ENCODE results near the gene USP37.
"Not testable (repeated sequence)": the region's sequence is repeated elsewhere in the genome, so short reads cannot be mapped to it uniquely, and the experiment has no call there.

USP37 gene

DNA sequence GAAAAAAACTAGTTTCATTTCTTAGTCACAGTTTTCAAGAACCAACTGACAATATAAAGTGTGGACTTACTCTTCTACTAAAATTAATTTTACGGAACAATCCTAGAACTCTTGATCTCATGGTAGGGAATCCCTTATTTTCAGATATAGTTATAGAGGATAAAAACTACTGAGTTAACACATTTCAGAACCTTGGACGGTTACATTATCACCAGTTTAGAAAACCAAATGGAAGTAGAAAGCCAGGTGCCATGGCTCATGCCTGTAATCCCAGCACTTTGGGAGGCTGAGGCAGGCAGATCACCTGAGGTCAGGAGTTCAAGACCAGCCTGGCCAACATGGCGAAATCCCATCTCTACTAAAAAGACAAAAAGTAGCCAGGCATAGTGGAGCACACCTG is 13.9 kb downstream of the USP37 start:
- not testable (repeated sequence) for H2BK5ac ChIP-seq (ENCODE audit: low read depth, low read length, poor library complexity, severe bottlenecking); H2BK12ac ChIP-seq (ENCODE audit: low read length in 2 of 2); H2AFZ ChIP-seq (ENCODE audit: low read depth, low read length); H3K27ac ChIP-seq (ENCODE audit: low read length, poor library complexity, severe bottlenecking); H3K4me3 ChIP-seq (ENCODE audit: insufficient read depth in 1 of 2, low read depth in 1 of 2, low read length in 2 of 2); DNase-seq; H2BK15ac ChIP-seq (ENCODE audit: low read depth, poor library complexity, severe bottlenecking); H3K9ac ChIP-seq (ENCODE audit: low read length); H4K91ac ChIP-seq (ENCODE audit: low read length); H3K4ac ChIP-seq (ENCODE audit: low read depth in 1 of 2, low read length in 2 of 2); H3K18ac ChIP-seq (ENCODE audit: low read depth in 1 of 2, low read length in 2 of 2); H3K4me1 ChIP-seq (ENCODE audit: control insufficient read depth, insufficient read depth, low read depth, low read length); H3K9me3 ChIP-seq (ENCODE audit: control insufficient read depth, low read length); H2AK5ac ChIP-seq (ENCODE audit: low read length, severe bottlenecking); H3K27me3 ChIP-seq (ENCODE audit: control insufficient read depth in 1 of 2, insufficient read depth in 1 of 2, low read length in 2 of 2); H3K14ac ChIP-seq (ENCODE audit: low read length in 2 of 2); H3K79me1 ChIP-seq (replicated peaks; ENCODE audit: low read length, poor library complexity, severe bottlenecking); H3K23ac ChIP-seq (ENCODE audit: low read length in 2 of 2); H2BK120ac ChIP-seq (ENCODE audit: low read depth, low read length); H3K4me2 ChIP-seq (ENCODE audit: low read length, poor library complexity, severe bottlenecking); H4K8ac ChIP-seq (ENCODE audit: low read length)
- H3K36me3 ChIP-seq (ENCODE audit: control insufficient read depth in 1 of 2, insufficient read depth in 2 of 2, low read depth in 1 of 2, low read length in 2 of 2) = peaks cover 9 to 56% of the 10 kb centered on the region in 2 experiments
- WGBS = 93% methylated on average over 1 of the region's 3 CpGs

DNA sequence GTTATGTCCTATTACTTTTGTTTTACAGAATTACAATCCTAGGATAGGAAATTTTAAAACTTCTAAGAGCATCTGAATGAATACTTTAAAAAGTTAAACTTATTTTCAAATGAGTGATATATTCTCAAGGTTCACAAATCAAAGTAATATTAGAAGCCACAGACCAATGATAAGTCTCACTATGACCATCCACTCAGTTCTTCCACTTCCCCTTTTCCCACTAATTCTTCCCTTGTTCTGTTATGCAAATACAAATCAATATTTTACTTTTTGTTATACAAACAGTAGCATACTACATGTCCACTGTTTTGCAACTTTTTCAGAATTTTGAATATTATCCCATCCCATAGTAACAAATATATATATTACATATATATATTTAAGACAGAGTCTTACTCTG is 20.2 kb downstream of the USP37 start:
- no peak overlapping the region for H4K8ac ChIP-seq (ENCODE audit: low read length)
- peaks cover 2% of the 10 kb centered on the region for H3K79me1 ChIP-seq (replicated peaks; ENCODE audit: low read length, poor library complexity, severe bottlenecking)
- no peak overlapping the region for H3K4me3 ChIP-seq (ENCODE audit: insufficient read depth in 1 of 2, low read depth in 1 of 2, low read length in 2 of 2)
- no peak overlapping the region for H2BK5ac ChIP-seq (ENCODE audit: low read depth, low read length, poor library complexity, severe bottlenecking)
- no peak overlapping the region for H3K14ac ChIP-seq (ENCODE audit: low read length in 2 of 2)
- H2BK15ac ChIP-seq (ENCODE audit: low read depth, poor library complexity, severe bottlenecking) = no peak overlapping the region
- no peaks in the 10 kb centered on the region for H3K9me3 ChIP-seq (ENCODE audit: control insufficient read depth, low read length)
- no peak overlapping the region for H2AFZ ChIP-seq (ENCODE audit: low read depth, low read length)
- H3K4ac ChIP-seq (ENCODE audit: low read depth in 1 of 2, low read length in 2 of 2) = no peak overlapping the region
- H2AK5ac ChIP-seq (ENCODE audit: low read length, severe bottlenecking) = no peak overlapping the region
- no peak overlapping the region for H3K27ac ChIP-seq (ENCODE audit: low read length, poor library complexity, severe bottlenecking)
- H2BK12ac ChIP-seq (ENCODE audit: low read length in 2 of 2) = no peak overlapping the region
- H3K23ac ChIP-seq (ENCODE audit: low read length in 2 of 2) = no peak overlapping the region
- no peak overlapping the region for H3K4me2 ChIP-seq (ENCODE audit: low read length, poor library complexity, severe bottlenecking)
- no peak for DNase-seq
- no peak overlapping the region for H3K9ac ChIP-seq (ENCODE audit: low read length)
- no peak overlapping the region for H3K18ac ChIP-seq (ENCODE audit: low read depth in 1 of 2, low read length in 2 of 2)
- H2BK120ac ChIP-seq (ENCODE audit: low read depth, low read length) = no peak overlapping the region
- no peaks in the 10 kb centered on the region for H3K27me3 ChIP-seq (ENCODE audit: control insufficient read depth in 1 of 2, insufficient read depth in 1 of 2, low read length in 2 of 2)
- H3K36me3 ChIP-seq (ENCODE audit: control insufficient read depth in 1 of 2, insufficient read depth in 2 of 2, low read depth in 1 of 2, low read length in 2 of 2) = peaks cover 0 to 76% of the 10 kb centered on the region in 2 experiments
- no peak overlapping the region for H4K91ac ChIP-seq (ENCODE audit: low read length)
- no peaks in the 10 kb centered on the region for H3K4me1 ChIP-seq (ENCODE audit: control insufficient read depth, insufficient read depth, low read depth, low read length)

DNA sequence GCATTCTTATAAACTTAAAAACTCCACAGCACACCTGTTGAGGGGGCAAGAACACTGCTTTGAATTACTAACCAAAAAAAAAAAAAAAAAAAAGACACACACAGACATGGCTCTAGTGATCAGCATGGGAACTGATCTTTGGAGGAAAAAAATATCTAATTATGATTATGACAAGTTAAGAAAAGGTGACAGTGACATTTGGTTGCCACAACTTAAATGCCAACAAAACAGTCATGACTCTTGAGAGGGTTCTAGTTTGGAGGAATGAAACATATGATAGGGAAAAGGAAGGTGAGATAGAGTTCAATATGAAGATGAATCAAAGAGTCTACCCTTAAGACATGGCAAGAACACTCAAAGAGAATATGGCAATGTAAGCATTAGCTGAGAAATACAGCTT is 20.6 kb downstream of the USP37 start:
- no peak overlapping the region for H3K14ac ChIP-seq (ENCODE audit: low read length in 2 of 2)
- no peak overlapping the region for H3K18ac ChIP-seq (ENCODE audit: low read depth in 1 of 2, low read length in 2 of 2)
- no peaks in the 10 kb centered on the region for H3K9me3 ChIP-seq (ENCODE audit: control insufficient read depth, low read length)
- H2BK5ac ChIP-seq (ENCODE audit: low read depth, low read length, poor library complexity, severe bottlenecking) = no peak overlapping the region
- H3K9ac ChIP-seq (ENCODE audit: low read length) = no peak overlapping the region
- no peak overlapping the region for H3K4me2 ChIP-seq (ENCODE audit: low read length, poor library complexity, severe bottlenecking)
- no peak overlapping the region for H2BK120ac ChIP-seq (ENCODE audit: low read depth, low read length)
- H3K4me1 ChIP-seq (ENCODE audit: control insufficient read depth, insufficient read depth, low read depth, low read length) = no peaks in the 10 kb centered on the region
- H3K79me1 ChIP-seq (replicated peaks; ENCODE audit: low read length, poor library complexity, severe bottlenecking) = peaks cover 2% of the 10 kb centered on the region
- no peak overlapping the region for H3K4ac ChIP-seq (ENCODE audit: low read depth in 1 of 2, low read length in 2 of 2)
- H3K4me3 ChIP-seq (ENCODE audit: insufficient read depth in 1 of 2, low read depth in 1 of 2, low read length in 2 of 2) = no peak overlapping the region
- no peak overlapping the region for H3K27ac ChIP-seq (ENCODE audit: low read length, poor library complexity, severe bottlenecking)
- no peaks in the 10 kb centered on the region for H3K27me3 ChIP-seq (ENCODE audit: control insufficient read depth in 1 of 2, insufficient read depth in 1 of 2, low read length in 2 of 2)
- H2AK5ac ChIP-seq (ENCODE audit: low read length, severe bottlenecking) = no peak overlapping the region
- no peak overlapping the region for H4K91ac ChIP-seq (ENCODE audit: low read length)
- no peak overlapping the region for H2BK15ac ChIP-seq (ENCODE audit: low read depth, poor library complexity, severe bottlenecking)
- peaks cover 0 to 76% of the 10 kb centered on the region in 2 experiments for H3K36me3 ChIP-seq (ENCODE audit: control insufficient read depth in 1 of 2, insufficient read depth in 2 of 2, low read depth in 1 of 2, low read length in 2 of 2)
- no peak overlapping the region for H2AFZ ChIP-seq (ENCODE audit: low read depth, low read length)
- no peak for DNase-seq
- no peak overlapping the region for H4K8ac ChIP-seq (ENCODE audit: low read length)
- no peak overlapping the region for H2BK12ac ChIP-seq (ENCODE audit: low read length in 2 of 2)
- no peak overlapping the region for H3K23ac ChIP-seq (ENCODE audit: low read length in 2 of 2)

DNA sequence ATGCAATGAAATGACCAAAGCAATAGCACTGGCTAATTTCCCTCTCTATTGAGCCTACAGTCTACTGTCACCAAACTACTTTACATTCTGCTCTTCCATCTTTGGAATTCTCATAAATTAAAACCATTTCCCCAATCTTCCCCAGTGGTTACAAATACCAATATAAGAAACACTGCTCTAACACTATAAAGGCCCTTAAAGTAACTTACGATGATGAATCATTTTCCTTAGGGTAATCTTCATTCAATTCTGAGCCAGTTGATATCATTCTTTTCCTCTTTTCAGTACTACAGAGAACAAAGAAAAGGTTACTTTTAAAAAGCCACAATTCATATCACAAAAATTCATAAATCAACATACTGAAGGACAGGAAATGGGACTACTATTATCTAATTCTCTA is 22.1 kb downstream of the USP37 start:
- H3K36me3 ChIP-seq (ENCODE audit: control insufficient read depth in 1 of 2, insufficient read depth in 2 of 2, low read depth in 1 of 2, low read length in 2 of 2) = peaks cover 3 to 78% of the 10 kb centered on the region in 2 experiments
- H3K23ac ChIP-seq (ENCODE audit: low read length in 2 of 2) = no peak overlapping the region
- no peaks in the 10 kb centered on the region for H3K27me3 ChIP-seq (ENCODE audit: control insufficient read depth in 1 of 2, insufficient read depth in 1 of 2, low read length in 2 of 2)
- H2AFZ ChIP-seq (ENCODE audit: low read depth, low read length) = no peak overlapping the region
- H3K18ac ChIP-seq (ENCODE audit: low read depth in 1 of 2, low read length in 2 of 2) = no peak overlapping the region
- no peaks in the 10 kb centered on the region for H3K4me1 ChIP-seq (ENCODE audit: control insufficient read depth, insufficient read depth, low read depth, low read length)
- no peak overlapping the region for H4K8ac ChIP-seq (ENCODE audit: low read length)
- H3K4ac ChIP-seq (ENCODE audit: low read depth in 1 of 2, low read length in 2 of 2) = no peak overlapping the region
- 100% methylated on average over 1 of the region's 1 CpG for WGBS
- H2AK5ac ChIP-seq (ENCODE audit: low read length, severe bottlenecking) = no peak overlapping the region
- no peak overlapping the region for H2BK5ac ChIP-seq (ENCODE audit: low read depth, low read length, poor library complexity, severe bottlenecking)
- no peak for DNase-seq
- no peak overlapping the region for H3K4me2 ChIP-seq (ENCODE audit: low read length, poor library complexity, severe bottlenecking)
- no peak overlapping the region for H2BK15ac ChIP-seq (ENCODE audit: low read depth, poor library complexity, severe bottlenecking)
- H3K9ac ChIP-seq (ENCODE audit: low read length) = no peak overlapping the region
- no peak overlapping the region for H3K4me3 ChIP-seq (ENCODE audit: insufficient read depth in 1 of 2, low read depth in 1 of 2, low read length in 2 of 2)
- H4K91ac ChIP-seq (ENCODE audit: low read length) = no peak overlapping the region
- no peaks in the 10 kb centered on the region for H3K9me3 ChIP-seq (ENCODE audit: control insufficient read depth, low read length)
- H2BK120ac ChIP-seq (ENCODE audit: low read depth, low read length) = no peak overlapping the region
- H3K79me1 ChIP-seq (replicated peaks; ENCODE audit: low read length, poor library complexity, severe bottlenecking) = peaks cover 4% of the 10 kb centered on the region
- no peak overlapping the region for H3K14ac ChIP-seq (ENCODE audit: low read length in 2 of 2)
- H3K27ac ChIP-seq (ENCODE audit: low read length, poor library complexity, severe bottlenecking) = no peak overlapping the region
- no peak overlapping the region for H2BK12ac ChIP-seq (ENCODE audit: low read length in 2 of 2)

All from mesenchymal stem cell (in vitro differentiated cells and primary cell).